Lung (tissue), 12 donors: ENCODE data around the gene LGALSL. TPM values are rescaled to one million over a fixed set of nuclear protein-coding genes. Genes with fewer than 3 reads are reported as not detected.
A peak's percentile ranks its signal among the peaks of the same experiment; 100 is the strongest.

ENCODE experiments used
- ATAC-seq: fragments of 200-7000 bp; cut with Tn5 transposase; one replicate; pipeline ENCODE4 v1.9.1; 2020; ENCODE audit warnings: moderate number of reproducible peaks; ENCODE audit not compliant: insufficient read depth, low FRiP score
- DNase-seq, 3 donors: peaks; one replicate each; pipeline ENCODE4 v3.0.0-alpha.2; 2013 to 2017
- H3K27ac ChIP-seq, 2 donors: one replicate each; pipeline ENCODE4 v1.5.1; 2013; ENCODE audit warnings: mild to moderate bottlenecking in 2 of 2, moderate library complexity in 2 of 2, control low read depth in 1 of 2, inconsistent platforms in 1 of 2, low read depth in 1 of 2, low read length in 1 of 2
- H3K27me3 ChIP-seq, 3 donors: one replicate each; pipeline ENCODE4 v1.5.1; 2013; ENCODE audit warnings: low read length in 2 of 3; ENCODE audit not compliant: control insufficient read depth in 3 of 3, insufficient read depth in 3 of 3
- H3K36me3 ChIP-seq, 4 donors: one replicate each; pipeline ENCODE4 v1.5.1; 2013; ENCODE audit warnings: low read length in 4 of 4, mild to moderate bottlenecking in 1 of 4, moderate library complexity in 1 of 4; ENCODE audit not compliant: control insufficient read depth in 4 of 4, insufficient read depth in 4 of 4
- H3K4me1 ChIP-seq, 5 donors: one replicate each; pipeline ENCODE4 v1.5.1; 2013; ENCODE audit warnings: low read length in 5 of 5, mild to moderate bottlenecking in 2 of 5, moderate library complexity in 1 of 5; ENCODE audit not compliant: control insufficient read depth in 5 of 5, insufficient read depth in 5 of 5
- H3K4me3 ChIP-seq: one replicate; pipeline ENCODE4 v1.5.1; 2013; ENCODE audit warnings: mild to moderate bottlenecking, control low read depth, moderate library complexity
- H3K9ac ChIP-seq, 2 donors: one replicate each; pipeline ENCODE4 v1.5.1; 2013; ENCODE audit warnings: low read length in 2 of 2, control low read depth in 1 of 2; ENCODE audit not compliant: insufficient read depth in 1 of 2
- H3K9me3 ChIP-seq, 4 donors: one replicate each; pipeline ENCODE4 v1.5.1; 2013; ENCODE audit warnings: low read length in 3 of 4, mild to moderate bottlenecking in 1 of 4, moderate library complexity in 1 of 4; ENCODE audit not compliant: control insufficient read depth in 4 of 4, insufficient read depth in 3 of 4
- WGBS, 2 donors: extraction: QIAGEN DNeasy Blood & Tissue Kit; methylation state at CpG; one replicate each; pipeline ENCODE4 v1.1.7; 2013; 5-methylcytosine and 5-hydroxymethylcytosine counted together
- polyA plus RNA-seq, 2 donors: library from polyadenylated mRNA; stranded (reverse); fragments of 200-250 nt; gene quantifications; one replicate each; pipeline ENCODE4 v1.2.1, GENCODE V29; 2013
- total RNA-seq, 2 donors: library from RNA; depleted of rRNA in 1 of 2; stranded (reverse); fragments of >200 nt in 1 of 2; gene quantifications; one replicate each; pipeline ENCODE4 v1.2.1, GENCODE V29; 2014 to 2021
- TF ChIP-seq, protein P1 (sequence below): IDR thresholded peaks from 2 replicates; pipeline ENCODE4 v1.5.1; 2012; ENCODE audit warnings: mild to moderate bottlenecking; ENCODE audit errors: control extremely low read depth, extremely low read depth
- donor health status: control.
- donor health status: control.
- donor health status: Bipolar disorder and iron deficiency.
- donor health status: healthy.
- donor health status: DM: yes; HTN: yes; CAD: no.

LGALSL gene
- total and polyA plus RNA-seq, 4 donors: 9.1 to 30.6 (median 25.9) TPM

DNA sequence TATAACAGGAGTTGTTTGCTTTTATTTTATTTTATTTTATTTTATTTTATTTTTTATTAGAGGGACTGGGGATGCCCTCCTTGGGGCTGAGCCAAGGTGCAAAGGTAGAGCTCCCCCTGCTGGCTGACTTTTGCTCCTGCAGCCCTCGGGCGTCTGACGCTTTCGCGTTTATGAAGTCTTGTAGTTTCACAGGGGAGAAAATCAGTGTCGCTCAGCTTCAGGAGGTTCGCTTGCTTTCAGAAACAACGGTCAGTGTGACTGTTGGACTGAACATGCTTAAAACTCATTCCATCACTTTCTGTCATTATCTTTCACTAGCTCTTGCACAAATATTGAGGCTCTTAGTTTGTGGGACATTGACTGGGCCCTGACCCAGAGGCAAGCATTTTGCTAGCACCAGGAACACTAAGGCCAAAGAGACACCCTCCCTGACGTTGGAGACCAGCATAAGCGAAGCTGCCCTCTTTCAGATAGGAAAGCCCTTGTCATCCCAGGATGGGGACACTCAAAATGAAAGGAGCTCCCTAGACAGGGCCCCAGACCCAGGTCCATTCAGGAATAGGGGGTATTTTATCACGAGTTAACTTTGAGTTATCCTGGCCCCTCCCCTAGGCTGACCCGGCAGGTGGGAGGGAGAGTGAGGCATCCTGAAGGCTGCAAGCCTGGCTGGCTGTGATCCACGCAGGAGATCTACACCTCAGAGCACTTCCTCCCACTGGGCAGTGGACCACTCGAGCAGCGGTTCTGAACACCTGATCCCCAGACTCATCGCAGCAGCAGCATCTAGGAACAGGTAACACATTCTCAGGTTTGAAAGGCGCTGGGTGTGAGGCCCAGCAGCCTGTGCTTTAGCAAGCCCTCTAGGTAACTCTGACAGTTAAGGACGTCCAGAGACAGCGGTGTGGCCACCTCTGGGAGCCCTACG is 34.4 kb downstream of the LGALSL start:
- Histone ChIP-seq H3K36me3 (no peaks in the 10 kb centered on the region), H3K4me1 (peaks cover 3 to 13% (median 7%) of the 10 kb centered on the region in 5 donors), H3K27me3 (no peaks in the 10 kb centered on the region), H3K9me3 (no peaks in the 10 kb centered on the region), H3K4me3 (no peak overlapping the region), H3K9ac (peak overlapping the region in 1 of 2 donors; percentile 26), H3K27ac (no peak overlapping the region)
- DNase-seq (peak; percentile 72 to 76 (median 75)), ATAC-seq (peak; percentile 77)
- 50% methylated on average over 20 of the region's 20 CpGs for WGBS, 2 donors
- TF ChIP-seq, protein P1, sequence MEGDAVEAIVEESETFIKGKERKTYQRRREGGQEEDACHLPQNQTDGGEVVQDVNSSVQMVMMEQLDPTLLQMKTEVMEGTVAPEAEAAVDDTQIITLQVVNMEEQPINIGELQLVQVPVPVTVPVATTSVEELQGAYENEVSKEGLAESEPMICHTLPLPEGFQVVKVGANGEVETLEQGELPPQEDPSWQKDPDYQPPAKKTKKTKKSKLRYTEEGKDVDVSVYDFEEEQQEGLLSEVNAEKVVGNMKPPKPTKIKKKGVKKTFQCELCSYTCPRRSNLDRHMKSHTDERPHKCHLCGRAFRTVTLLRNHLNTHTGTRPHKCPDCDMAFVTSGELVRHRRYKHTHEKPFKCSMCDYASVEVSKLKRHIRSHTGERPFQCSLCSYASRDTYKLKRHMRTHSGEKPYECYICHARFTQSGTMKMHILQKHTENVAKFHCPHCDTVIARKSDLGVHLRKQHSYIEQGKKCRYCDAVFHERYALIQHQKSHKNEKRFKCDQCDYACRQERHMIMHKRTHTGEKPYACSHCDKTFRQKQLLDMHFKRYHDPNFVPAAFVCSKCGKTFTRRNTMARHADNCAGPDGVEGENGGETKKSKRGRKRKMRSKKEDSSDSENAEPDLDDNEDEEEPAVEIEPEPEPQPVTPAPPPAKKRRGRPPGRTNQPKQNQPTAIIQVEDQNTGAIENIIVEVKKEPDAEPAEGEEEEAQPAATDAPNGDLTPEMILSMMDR: peak; percentile 87

DNA sequence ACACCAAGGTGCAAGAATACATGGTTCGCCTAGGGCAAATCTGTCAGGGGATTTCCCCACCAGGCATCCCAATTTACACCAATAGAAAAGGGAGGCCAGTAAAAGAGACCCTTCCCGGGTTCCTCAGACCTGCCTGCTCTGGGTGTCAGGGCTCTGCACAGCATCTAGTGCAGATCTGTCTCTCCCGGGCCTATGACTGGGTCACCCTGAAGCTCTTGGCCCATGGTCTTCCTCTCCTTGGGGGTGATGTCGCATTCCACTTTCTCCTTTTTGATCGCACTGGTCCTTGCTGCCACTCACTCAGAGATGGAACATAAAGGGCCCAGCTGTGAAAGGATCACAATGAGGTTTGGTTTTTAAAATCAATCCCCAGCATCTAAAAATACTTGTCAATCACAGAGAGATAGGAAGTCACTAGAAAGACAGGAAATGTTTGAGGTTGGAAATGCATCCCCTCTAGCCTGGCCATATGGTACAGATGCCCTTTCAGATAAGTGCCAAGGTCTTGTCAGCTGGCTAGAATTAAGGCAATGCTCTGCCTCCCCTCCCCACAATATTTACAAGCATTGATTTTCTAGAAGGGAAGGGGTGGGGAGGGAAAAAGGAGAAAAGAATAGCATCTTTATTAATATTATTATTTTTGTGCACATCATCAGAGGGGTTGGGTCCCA is 35.3 kb downstream of the LGALSL start:
- no peaks in the 10 kb centered on the region for H3K36me3 ChIP-seq
- peaks cover 3 to 13% (median 7%) of the 10 kb centered on the region in 5 donors for H3K4me1 ChIP-seq
- no peak overlapping the region for H3K4me3 ChIP-seq
- no peak overlapping the region for H3K9ac ChIP-seq
- no peak for DNase-seq
- no peaks in the 10 kb centered on the region for H3K9me3 ChIP-seq
- H3K27me3 ChIP-seq: no peaks in the 10 kb centered on the region
- TF ChIP-seq, protein P1: no peak
- ATAC-seq: no peak
- 54 to 69% methylated on average over 5 of the region's 5 CpGs for WGBS, 2 donors
- no peak overlapping the region for H3K27ac ChIP-seq

DNA sequence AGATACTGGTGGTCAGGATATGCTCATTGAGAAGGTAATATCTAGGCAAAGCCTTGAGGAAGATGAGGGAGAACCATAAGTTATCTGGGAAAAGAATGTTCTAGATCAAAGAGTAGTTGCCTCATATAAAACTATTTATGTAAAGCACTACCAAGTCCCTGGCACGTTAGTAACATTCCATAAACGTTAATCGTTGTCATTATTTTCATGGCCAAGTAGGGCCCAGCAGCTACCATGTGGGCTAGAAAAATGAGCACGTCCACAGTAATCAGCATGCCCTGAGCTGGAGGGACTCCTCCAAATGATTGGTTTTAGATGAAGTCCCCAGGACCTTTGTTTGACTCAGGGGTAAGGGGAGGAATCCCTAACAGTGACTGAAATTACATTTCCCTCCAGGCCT is 37.5 kb downstream of the LGALSL start:
- Histone ChIP-seq H3K4me3 (no peak overlapping the region), H3K27me3 (no peaks in the 10 kb centered on the region), H3K27ac (no peak overlapping the region), H3K9ac (no peak overlapping the region), H3K9me3 (no peaks in the 10 kb centered on the region), H3K36me3 (no peaks in the 10 kb centered on the region), H3K4me1 (peaks cover under 1 to 7% (median 3%) of the 10 kb centered on the region in 5 donors)
- DNase-seq: no peak
- ATAC-seq: no peak
- 72 to 86% methylated on average over 4 of the region's 4 CpGs for WGBS, 2 donors
- TF ChIP-seq, protein P1: no peak
